NCI-H1092 (cell line): ENCODE results near the gene CCL7.
"Not testable (repeated sequence)": the region's sequence is repeated elsewhere in the genome, so short reads cannot be mapped to it uniquely, and the experiment has no call there.

Experiments used
- DNase-seq: peaks from one replicate; lab custom pipeline; 2025; lab: John Stamatoyannopoulos, UW

CCL7 gene

DNA sequence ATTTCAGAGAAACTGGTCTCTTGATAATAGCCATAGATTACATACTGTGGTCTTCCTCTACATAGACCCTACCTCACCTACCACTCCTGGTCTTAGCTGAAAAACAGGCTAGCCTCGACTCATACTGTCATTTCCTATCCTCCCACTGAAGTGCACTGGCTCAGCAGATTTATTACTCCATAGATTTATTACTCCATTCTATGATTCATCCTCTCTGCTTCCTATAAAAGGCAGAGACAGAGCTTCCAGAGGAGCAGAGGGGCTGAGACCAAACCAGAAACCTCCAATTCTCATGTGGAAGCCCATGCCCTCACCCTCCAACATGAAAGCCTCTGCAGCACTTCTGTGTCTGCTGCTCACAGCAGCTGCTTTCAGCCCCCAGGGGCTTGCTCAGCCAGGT lies at the start of gene CCL7:
Gene CCL7 (plus strand): TSS at position 253 of the 400 bp plus-strand sequence. CDS start 70 bp downstream, at position 323.
- DNase-seq = no peak

DNA sequence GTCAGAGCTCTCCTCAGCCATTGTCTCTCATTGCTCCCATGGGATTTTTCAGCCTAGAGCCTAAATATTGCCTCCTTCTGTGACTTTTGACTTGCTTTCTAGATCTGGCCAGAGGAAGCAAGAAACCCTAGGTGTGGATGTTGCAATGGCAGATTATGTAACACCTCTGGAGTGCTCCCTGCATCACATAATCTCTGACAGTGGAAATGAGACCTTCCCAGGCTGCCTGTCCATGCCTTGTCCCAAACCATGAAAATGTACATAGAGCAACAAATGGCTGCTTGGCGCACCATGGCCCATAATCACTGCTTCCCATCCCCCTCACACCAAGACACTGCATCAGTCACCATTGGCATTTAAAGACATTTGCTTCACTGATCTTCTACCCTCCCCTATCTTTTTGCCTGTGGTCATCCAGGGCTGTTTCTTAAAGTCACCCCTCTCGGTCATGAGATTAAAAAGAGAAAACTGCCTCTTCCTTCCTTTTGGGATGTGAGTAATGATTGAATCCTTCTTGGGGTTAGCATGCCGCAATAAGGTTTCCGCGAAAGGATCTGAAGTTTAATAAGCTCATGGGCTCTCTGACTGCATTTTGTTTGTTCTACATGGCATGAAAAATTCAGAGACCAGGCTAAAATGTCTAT lies 49.1 kb upstream of the CCL7 start:
- DNase-seq = no peak

DNA sequence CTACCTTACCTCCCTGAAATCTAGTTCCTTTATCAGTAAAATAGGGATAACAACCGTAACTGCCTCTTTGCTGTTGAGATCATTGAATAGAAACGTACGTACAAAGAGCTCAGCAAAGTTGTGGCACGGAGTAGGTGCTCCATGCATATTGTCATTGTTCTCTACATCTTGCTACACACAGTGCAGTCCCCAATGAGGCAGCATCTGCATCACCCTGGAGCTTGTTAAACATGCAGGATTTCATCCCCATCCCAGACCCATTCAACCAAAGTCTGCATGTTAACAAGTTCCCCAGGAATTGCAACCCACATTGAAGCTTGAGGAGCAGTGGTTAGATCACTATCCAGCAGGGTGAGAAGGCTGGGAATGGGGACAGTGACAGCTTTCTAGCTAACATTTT lies 48.6 kb upstream of the CCL7 start:
- DNase-seq = no peak

DNA sequence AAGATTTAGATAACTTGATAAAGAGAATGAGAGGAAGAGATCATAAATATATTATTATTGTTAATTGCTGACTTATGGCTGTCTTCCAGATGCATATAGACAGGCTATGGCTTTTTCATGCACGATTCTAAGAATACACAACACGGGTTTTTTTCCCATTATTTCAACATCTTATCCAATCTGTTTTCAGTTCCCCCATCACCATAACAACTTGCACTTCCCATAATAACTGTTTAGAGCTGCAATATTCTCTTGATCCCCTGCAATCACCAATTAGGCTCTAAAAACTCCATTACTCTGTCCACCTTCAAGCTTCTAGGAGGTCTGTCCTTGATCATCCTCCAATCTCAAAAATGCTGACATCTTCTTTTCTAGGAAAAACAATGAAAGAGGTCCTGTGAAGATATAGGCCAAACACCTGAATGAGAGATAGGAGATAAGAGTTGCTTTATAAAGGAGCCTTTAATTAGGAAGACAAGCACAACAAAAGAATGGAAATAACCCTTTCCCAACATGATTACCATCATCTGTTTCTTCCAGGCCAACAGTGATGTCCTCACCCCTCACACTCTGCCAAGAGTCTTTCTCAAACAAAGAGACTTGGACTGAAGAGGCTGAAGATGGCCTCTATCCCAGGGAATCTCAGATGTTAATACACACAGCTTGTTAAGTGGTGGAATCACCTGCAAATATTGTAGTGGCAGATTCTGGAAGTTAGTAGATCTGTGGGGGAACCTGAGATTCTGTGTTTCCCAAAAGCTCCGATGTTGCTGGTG lies 47.1 kb upstream of the CCL7 start:
- no peak for DNase-seq

DNA sequence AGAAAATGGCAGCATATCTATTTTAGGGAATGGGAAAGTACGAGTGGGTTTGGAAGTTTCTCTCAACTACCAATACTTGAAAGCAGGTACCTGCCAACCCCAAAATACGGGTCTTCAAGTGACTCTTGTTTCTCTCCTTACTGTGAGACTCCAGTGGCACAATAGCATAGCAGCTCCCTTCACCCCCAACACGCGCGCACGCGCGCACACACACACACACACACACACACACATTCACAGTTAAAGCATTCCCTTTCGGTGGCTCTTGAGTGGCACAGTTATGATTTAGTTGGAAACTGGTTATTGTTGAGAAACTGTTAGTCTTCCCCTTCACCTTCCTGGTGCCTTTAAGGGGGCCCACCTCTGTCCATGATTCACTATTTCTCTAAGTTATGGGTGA lies 45.0 kb upstream of the CCL7 start:
- no peak for DNase-seq

DNA sequence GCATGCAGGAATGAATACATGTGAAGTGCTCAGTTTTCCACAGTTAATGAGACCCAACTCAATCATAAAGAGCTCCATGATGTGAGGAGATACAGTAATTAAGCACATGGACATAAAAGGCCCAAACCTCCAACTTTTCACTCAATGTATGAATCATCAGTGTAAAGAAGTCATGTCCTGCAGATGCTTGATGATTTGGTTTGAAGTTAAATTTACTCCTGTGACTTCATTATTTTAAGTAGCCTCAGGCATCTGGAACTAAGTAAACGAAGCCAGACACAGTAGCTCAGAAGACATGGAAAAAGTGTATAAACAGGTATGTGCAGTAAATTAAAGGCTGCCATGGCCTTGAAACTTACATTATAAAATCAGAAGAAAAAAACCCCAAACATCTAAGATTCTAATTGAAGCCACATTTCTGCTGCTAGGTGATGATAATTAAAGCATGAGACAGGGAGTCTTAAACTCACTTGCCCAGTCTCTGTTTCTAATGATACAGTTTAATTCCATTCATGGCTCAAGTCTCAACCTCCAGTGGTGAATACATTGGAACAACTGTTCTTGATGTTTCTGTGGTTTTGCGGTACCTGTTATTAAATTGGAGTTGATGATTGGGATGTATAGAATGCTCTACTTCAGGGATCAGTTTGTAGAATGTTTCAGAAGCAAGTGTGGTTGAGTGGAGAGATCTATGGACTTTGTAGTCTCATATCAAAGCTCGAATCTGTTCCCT lies 43.8 kb upstream of the CCL7 start:
- no peak for DNase-seq

DNA sequence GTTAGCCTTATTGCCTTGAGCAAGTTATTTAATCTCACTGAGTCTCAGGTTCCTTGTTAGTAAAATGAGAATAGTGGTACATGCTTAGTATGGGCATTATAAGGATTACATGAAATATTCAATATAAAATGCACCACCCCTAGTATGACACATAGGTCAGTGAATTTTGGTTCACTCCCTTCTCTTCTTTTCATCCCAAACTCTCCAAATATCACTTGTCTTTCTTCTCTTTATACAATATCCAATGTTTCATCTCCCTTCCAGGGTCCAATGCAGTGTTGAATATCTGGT lies 43.3 kb upstream of the CCL7 start:
- DNase-seq = no peak

DNA sequence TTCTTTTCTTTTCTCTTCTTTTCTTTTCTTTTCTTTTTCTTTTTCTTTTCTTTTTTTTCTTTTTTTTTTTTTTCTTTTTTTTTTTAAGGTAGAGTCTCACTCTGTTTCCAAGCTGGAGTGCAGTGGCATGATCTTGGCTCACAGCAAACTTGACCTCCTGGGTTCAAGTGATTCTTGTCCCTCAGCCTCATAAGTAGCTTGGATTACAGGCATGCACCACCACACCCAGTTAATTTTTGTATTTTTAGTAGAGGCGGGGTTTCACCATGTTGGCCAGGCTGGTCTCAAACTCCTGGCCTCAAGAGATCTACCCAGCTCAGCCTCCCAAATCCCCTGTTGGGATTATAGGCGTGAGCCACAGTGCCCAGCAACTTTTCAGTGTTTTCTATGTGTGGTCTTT lies 42.7 kb upstream of the CCL7 start:
- DNase-seq = not testable (repeated sequence)

DNA sequence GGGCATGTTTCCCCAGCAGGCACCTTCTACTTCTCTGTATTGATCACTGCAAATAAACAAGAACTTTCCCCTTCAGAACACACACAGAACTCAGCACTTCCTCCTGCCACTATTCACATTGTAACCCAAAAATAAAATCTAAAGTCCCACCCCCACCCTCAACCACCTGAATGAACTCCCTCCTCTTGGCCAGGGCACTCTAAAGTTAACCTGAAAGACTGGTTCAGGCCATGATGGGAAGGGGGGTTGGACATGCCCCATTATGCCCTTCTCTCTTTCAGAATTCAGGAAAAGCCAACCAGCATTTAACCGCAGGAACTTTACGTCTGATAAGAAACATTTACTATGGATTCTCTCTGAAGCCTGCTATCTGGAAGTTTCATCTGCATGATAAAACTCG lies 42.3 kb upstream of the CCL7 start:
- no peak for DNase-seq

DNA sequence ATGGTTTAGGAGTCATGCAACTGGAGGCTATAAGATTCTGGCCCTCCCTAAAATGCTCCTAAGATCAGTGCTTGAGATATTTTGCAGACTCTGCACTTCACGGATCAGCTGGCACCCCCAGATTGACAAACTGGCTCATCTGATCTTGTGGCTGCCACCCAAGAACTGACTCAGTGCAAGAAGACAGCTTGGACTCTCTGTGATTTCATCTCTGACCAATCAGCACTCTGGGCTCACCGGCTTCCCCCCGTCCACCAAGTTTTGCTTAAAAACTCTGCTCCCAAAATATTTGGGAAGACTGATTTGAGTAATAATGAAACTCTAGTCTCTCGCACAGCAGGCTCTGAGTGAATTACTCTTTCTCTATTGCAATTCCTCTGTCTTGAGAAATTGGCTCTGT lies 41.2 kb upstream of the CCL7 start:
- DNase-seq = no peak

DNA sequence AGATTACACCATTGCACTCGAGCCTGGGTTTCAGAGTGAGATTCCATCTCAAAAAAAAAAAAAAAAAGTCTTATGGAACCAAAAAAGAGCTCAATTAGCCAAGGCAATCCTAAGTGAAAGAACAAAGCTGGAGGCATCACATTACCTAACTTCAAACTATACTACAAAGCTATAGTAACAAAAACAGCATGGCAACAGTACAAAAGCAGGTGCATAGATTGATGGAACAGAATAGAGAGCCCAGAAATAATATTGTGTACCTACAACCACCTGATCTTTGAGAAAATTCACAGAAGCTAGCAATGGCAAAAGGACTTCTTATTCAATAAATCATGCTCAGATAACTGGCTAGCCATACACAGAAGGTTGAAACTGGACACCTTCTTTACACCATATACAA lies 39.7 kb upstream of the CCL7 start:
- DNase-seq = no peak

DNA sequence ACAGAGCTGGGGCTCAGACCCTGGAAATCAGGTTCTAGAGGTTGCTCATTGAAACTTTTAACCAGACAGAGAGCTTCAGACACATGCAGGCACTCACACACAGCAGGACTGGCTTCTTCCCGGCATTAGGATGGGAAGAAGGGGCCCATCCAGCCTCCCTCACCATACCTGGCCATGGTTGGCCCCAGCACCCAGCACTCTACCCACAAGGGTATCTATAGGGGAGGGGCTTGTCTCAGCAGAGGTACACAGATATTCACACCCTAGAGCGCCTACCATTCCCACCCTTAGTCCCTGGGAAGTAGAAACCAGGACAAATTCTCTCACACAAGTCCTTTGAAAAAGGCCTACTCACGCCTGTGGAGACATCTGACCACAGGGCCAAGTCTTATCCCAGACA lies 35.4 kb upstream of the CCL7 start:
- DNase-seq = no peak

DNA sequence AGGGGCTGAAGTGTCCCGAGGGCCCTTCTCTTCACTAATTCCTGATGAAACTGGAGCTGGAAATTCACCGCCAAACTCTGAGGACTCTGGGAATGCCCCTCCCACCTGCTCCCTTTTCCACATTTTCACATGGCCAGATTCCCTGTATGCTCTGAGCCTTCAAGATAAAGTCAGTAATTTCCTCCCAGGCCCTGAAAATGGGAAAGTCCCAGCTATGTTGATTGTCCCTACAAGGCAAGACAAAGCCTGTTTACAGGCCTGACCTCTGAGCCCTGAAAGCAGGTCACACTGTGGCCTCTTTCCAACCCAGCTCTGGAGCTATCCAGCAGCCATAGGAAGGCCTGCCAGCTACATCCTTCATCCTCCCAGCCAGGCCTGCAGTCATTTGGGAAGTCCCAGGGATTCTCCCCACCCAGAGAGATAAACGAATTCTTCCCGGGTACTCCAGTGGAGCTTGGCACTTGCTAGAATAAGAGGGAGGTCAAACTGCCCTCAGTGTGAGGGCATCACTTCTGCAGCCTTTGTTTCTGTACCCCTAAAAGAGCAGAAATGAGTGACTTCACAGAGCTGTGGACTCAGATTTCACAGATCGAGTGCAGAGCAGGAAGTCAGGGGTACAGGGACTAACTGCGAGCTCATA lies 34.5 kb upstream of the CCL7 start:
- no peak for DNase-seq

DNA sequence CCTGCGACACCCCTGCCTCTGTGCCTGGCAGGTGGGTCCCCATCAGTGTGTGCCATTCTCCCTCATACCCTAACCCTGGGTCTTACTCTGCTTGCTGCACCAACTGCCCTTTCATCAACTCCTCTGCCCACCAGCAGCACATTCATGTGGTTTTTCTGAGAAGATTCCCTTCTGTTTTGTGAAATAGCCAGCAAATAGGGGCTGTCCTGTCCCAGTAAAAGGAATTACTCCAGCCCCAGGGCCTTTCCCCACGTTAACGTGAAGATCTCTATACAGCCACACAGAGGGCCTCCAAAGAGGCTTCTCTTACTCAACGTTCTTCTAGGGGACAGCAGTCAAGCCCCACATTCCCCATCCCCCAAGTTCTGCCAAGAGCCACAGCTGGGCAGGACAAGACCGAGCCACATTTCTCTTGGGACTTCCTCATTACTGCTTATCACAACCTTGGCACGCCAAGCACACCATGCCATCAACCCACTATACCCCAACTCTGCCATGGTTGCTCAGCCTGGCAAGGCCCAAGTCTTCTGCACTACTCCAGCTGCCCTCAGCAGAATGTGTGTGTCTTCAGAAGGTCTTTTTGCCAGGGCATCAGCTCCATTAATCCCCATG lies 33.6 kb upstream of the CCL7 start:
- DNase-seq = no peak

DNA sequence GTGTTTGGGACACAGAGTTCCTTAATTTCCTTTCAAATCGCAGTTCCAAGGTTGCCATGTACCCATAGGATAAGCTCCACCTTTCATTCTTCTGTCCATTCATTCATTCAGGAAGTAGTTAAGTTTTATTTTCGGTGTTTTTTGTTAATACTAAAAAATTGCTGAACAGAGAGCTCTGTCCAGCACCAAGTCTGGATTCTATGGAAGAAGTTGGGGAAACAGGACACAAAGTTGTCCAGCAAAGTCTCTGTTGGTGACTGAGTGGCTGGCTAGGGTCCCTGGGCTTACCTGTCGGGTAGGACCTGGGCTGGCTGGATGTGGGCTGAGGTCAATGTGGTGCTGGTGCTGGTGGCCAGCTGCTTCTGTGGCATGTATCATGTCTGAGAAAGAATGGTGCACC lies 32.6 kb upstream of the CCL7 start:
- no peak for DNase-seq

DNA sequence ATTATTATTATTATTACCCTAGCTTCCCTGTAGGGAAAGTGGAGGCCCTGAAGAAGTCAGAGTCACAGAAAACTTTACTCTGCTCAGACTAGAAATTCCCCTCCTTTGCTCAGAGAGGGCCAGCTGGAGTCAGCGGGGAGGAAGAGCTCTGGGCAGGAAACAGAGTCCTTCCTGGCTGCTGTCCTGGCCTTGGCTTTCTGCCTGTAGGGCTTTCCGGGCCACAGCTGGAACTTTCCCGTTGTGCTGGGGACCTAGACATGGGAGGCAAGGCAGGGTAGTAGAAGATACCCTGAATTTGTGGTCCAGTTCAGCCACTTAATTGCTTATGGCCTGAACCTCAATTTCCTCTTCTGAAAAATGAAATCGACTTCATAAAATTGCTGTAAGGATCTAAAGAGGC lies 29.0 kb upstream of the CCL7 start:
- no peak for DNase-seq

DNA sequence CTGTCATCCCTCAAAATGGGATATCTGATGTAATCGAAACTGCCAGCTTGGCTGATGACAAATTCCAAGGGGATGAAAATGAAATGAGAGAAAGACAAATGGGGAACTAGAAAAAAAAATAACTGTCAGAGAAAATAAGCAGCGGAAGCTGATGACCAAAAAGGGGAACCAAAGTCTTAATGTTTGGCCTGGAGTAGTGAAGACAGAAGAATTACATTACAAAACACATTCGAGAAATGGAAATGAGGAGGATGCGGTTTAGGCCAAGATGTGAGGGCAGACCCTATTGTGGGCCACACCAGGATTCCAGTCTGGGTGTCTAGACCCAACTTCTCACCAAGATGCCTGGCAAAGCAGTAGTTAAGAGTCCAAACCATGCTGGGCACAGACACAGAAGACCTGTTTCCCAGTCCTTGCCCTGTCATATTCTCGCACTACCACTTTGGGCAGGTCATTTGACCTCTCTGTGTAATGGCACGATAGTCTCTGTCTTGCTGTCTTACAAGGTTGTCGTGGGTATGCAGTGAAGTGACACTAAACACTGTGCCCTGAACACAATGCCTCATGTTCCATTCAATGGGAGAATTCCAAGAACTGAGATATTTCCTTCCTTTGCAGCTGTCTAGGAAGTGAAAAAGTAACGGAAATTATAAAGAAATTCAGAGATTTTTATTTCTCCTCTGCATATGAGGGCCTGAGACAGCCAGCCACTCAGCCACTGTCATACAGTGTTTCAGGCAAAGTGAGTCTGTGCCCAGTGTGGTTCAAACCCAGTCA lies 27.2 kb upstream of the CCL7 start:
- no peak for DNase-seq

DNA sequence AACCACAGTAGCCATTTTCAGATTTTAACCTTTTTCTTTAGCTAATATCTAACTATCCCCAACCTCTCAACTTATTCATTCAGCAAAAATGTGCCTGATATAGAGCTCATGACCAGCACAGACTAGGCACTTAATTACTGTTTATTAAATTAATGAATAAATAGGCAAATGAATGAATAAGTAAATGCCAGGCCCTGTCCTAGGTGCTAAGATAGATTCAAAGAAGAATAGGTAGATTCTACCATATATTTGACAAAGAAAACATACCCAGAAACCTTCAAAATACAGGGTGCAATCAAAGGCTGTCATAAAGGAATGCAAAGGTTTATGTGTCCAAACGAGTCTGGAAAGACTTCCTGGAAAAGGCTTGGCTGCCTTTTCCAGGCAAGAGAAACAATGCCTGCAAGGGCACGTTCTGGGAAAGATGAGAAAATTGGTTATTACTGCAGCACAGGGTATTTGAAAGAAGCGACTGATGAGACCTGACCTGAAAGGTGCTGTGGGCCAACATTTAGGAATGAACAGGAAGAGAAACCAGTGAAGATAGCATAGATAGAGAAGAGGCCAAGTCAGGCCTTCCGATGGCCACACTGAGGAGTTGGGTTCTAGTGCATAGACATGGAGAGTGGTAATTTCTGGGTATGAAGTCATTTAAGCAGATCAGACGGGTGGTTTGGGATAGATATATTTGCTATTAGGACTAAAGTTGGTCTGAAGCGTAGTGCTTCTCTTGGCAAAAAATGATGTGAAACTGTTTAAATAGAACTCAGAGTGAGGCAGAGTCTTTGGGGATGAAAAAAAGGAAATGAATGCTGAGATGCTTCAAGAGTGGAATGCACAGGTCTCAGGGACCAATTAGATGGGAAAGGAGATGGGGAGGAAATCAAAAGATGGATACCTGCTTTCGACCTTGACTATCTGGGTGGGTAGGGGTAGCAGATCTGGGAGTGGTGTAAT lies 26.4 kb upstream of the CCL7 start:
- no peak for DNase-seq

DNA sequence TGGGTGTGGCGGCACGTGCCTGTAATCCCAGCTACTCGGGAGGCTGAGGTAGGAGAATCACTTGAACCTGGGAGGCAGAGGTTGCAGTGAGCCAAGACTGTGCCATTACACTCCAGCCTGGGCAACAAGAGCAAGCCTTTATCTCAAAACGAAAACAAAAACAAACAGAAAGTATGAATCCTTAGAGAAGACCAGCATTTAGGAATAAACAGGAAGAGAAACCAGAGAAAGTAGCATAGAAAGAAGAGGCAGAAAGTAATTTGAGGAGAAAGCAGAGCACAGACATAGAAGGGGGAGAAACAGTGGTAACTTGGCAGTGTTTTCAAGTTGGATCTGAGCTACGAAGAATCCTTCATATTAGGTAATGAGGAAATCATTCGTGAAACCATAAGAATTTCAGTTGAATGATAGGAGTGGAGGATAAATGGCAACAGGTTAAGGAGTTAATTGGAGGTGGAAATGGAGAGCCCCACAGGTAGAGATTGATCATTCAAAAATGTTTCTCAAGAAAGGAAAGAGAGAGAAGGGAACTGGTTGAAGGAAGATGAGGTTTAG lies 24.6 kb upstream of the CCL7 start:
- DNase-seq = no peak

DNA sequence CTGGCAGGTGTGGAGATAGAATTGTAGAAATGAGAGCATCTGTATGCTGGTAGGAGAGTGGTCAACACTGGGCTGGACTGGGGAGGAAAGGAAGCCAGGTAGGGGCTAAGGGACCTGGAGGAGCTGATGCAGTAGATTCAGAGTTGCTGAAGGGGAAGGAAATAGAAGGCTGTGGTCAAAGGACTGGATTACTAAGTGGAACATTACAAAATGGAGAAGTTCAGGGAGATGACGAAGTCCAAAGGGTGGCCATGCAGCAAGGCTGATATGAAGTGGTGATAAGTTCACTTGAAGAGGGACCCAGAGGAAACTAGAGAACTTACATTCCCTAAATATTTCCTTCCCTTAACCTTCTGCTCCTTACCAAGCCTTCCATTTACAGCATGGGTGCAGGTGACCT lies 23.6 kb upstream of the CCL7 start:
- no peak for DNase-seq
